ENCODE data around the gene ACOT7.

DNA sequence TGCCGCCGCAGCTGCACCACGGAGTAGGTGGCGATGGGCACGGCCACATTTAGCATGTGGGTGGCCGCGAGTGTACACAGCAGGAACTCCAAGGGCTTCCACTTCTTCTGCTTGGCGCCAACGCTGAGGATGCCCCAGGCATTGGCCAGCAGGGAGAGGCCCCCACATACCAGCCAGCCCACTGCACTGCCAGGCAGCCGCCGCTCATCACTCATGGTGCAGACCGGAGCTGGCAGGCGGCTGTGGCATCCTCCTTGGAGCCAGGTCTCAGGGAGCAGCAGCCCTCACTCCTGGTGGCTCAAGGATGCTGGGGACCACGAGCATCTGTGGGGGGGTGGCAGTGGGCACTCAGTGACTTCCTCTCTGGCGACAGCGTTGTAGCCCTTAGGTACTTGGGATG, 138.9 kb downstream of the ACOT7 start:
- TF ChIP-seq, protein P1, sequence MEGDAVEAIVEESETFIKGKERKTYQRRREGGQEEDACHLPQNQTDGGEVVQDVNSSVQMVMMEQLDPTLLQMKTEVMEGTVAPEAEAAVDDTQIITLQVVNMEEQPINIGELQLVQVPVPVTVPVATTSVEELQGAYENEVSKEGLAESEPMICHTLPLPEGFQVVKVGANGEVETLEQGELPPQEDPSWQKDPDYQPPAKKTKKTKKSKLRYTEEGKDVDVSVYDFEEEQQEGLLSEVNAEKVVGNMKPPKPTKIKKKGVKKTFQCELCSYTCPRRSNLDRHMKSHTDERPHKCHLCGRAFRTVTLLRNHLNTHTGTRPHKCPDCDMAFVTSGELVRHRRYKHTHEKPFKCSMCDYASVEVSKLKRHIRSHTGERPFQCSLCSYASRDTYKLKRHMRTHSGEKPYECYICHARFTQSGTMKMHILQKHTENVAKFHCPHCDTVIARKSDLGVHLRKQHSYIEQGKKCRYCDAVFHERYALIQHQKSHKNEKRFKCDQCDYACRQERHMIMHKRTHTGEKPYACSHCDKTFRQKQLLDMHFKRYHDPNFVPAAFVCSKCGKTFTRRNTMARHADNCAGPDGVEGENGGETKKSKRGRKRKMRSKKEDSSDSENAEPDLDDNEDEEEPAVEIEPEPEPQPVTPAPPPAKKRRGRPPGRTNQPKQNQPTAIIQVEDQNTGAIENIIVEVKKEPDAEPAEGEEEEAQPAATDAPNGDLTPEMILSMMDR (IDR thresholded peaks at IDR 0.05), result no peak
- TF ChIP-seq SIN3A (IDR thresholded peaks at IDR 0.05; ENCODE audit: borderline replicate concordance, insufficient read depth, low read depth, low read length), result no peak

Data from Panc1 (cell line).